GM12878 (cell line): Measurements from ENCODE around the gene BORCS6. TPM values are rescaled to one million over a fixed set of nuclear protein-coding genes. Genes with fewer than 3 reads are reported as not detected.

Experiments
- BACH1 ChIP-seq: fragments of 450-650 bp; IDR thresholded peaks from 2 replicates; pipeline ENCODE4 v1.6.1; 2017; ENCODE audit warnings: mild to moderate bottlenecking, borderline replicate concordance
- E4F1 ChIP-seq: fragments of 450-650 bp; IDR thresholded peaks from 2 replicates; pipeline ENCODE4 v1.6.1; 2018; ENCODE audit warnings: borderline replicate concordance, mild to moderate bottlenecking; ENCODE audit not compliant: partially characterized antibody
- EP300 ChIP-seq, 2 experiments: fragments of 150-350 bp in 1 of 2; IDR thresholded peaks; 2 replicates each; pipeline ENCODE4 v1.6.1; 2011 to 2012; ENCODE audit warnings: low read depth in 2 of 2, low read length in 2 of 2, borderline replicate concordance in 1 of 2, improper control_type of control experiment in 1 of 2, inconsistent platforms in 1 of 2; ENCODE audit not compliant: control insufficient read depth in 1 of 2
- HDGF ChIP-seq: fragments of 450-650 bp; IDR thresholded peaks from 2 replicates; pipeline ENCODE4 v1.6.1; 2016; ENCODE audit warnings: antibody characterized with exemption
- KAT2A ChIP-seq: conservative IDR thresholded peaks from 2 replicates; pipeline ENCODE4 v1.6.1; 2011; ENCODE audit warnings: low read depth, low read length; ENCODE audit not compliant: control insufficient read depth
- MTA3 ChIP-seq: IDR thresholded peaks from 2 replicates; pipeline ENCODE4 v1.6.1; 2012; ENCODE audit warnings: low read length, inconsistent platforms, borderline replicate concordance
- SMAD5 ChIP-seq: IDR thresholded peaks from 2 replicates; pipeline ENCODE4 v1.6.1; 2016; ENCODE audit warnings: antibody characterized with exemption, low read depth
- SREBF2 ChIP-seq: IDR thresholded peaks from 2 replicates; pipeline ENCODE4 v1.6.1; 2012; ENCODE audit warnings: mild to moderate bottlenecking, low read length
- TCF3 ChIP-seq: IDR thresholded peaks from 2 replicates; pipeline ENCODE4 v1.6.1; 2012; ENCODE audit warnings: low read depth, mild to moderate bottlenecking, low read length, borderline replicate concordance; ENCODE audit not compliant: insufficient read depth
- TCF7 ChIP-seq: IDR thresholded peaks from 2 replicates; pipeline ENCODE4 v1.6.1; 2014; ENCODE audit warnings: antibody characterized with exemption, borderline replicate concordance
- polyA plus RNA-seq, 11 experiments: library from polyadenylated mRNA; depleted of rRNA in 4 of 11; unstranded in 6 of 11; stranded (reverse) in 5 of 11; fragments of >200 nt; fragmentation: Nextera tagmentation in 4 of 11; fragmentation: Illumina TruSeq in 1 of 11; extraction: Ambion mirVana in 4 of 11; extraction: Trizol in 1 of 11; gene quantifications; 1 replicate in 1 of 11; 2 replicates in 10 of 11; pipeline versions ENCODE4 v1.2.1 to v1.2.3, GENCODE V29; 2011 to 2016; ENCODE audit warnings: inconsistent platforms in 2 of 11, missing spikeins in 2 of 11, low read depth in 1 of 11
- total RNA-seq, 4 experiments: library from RNA; depleted of rRNA in 3 of 4; stranded (reverse); fragments of >200 nt in 3 of 4; fragmentation: Illumina TruSeq in 1 of 4; extraction: Trizol in 1 of 4; gene quantifications; 2 replicates each; pipeline versions ENCODE4 v1.2.1 to v1.2.3, GENCODE V29; 2013 to 2021
- TF ChIP-seq, protein P1 (sequence below): fragments of 150-350 bp; IDR thresholded peaks from 2 replicates; pipeline ENCODE4 v1.6.1; 2016; ENCODE audit warnings: low read depth, low read length
- TF ChIP-seq, protein P2 (sequence below): fragments of 450-650 bp; formaldehyde crosslinking; IDR thresholded peaks from 2 replicates; pipeline ENCODE4 v1.4.0; 2022; ENCODE audit warnings: mild to moderate bottlenecking, moderate library complexity
- TF ChIP-seq, protein P3 (sequence below): IDR thresholded peaks from 2 replicates; pipeline ENCODE4 v1.6.1; 2011; ENCODE audit warnings: low read depth, low read length, improper control_type of control experiment, borderline replicate concordance

BORCS6 gene
- total and polyA plus RNA-seq, 10 of the 15 experiments (the other 5 are each of a cell fraction or from before 2014, with no cell fraction given): 0.37 to 14.1 (median 6.7) TPM

DNA sequence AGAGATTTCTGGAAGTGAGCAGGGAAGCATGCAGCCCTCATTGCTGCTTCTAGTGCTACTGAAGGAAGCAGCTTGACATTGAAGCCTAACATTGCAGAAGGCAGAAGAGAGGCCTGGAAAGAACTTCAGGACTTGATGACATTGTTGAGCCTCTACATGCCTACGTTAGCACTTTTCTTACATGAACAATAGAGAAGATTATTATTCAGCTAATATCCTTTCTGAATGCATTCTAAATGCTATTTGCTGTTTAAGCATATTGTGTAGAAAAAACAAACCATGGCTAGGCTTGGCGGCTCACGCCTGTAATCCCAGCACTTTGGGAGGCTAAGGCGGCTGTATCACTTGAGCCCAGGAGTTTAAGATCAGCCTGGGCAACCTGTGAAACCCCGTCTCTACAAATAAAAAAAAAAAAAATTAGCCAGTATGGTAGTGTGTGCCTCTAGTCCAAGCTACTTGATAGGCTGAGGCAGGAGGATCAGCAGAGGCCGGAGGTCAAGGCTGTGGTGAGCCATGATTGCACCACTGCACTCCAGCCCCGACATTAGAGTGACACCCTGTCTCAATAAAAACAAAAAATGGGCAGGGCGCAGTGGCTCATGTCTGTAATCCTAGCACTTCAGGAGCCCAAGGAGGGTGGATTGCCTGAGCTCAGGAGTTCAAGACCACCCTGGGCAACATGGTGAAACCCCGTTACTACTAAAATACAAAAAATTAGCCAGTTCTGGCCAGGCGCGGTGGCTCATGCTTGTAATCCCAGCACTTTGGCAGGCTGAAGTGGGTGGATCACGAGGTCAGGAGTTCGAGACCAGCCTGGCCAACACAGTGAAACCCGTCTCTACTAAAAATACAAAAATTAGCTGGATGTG, 22.6 kb upstream of the BORCS6 start (continued):
- TF ChIP-seq, protein P1, sequence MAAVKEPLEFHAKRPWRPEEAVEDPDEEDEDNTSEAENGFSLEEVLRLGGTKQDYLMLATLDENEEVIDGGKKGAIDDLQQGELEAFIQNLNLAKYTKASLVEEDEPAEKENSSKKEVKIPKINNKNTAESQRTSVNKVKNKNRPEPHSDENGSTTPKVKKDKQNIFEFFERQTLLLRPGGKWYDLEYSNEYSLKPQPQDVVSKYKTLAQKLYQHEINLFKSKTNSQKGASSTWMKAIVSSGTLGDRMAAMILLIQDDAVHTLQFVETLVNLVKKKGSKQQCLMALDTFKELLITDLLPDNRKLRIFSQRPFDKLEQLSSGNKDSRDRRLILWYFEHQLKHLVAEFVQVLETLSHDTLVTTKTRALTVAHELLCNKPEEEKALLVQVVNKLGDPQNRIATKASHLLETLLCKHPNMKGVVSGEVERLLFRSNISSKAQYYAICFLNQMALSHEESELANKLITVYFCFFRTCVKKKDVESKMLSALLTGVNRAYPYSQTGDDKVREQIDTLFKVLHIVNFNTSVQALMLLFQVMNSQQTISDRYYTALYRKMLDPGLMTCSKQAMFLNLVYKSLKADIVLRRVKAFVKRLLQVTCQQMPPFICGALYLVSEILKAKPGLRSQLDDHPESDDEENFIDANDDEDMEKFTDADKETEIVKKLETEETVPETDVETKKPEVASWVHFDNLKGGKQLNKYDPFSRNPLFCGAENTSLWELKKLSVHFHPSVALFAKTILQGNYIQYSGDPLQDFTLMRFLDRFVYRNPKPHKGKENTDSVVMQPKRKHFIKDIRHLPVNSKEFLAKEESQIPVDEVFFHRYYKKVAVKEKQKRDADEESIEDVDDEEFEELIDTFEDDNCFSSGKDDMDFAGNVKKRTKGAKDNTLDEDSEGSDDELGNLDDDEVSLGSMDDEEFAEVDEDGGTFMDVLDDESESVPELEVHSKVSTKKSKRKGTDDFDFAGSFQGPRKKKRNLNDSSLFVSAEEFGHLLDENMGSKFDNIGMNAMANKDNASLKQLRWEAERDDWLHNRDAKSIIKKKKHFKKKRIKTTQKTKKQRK: no peak
- no peak for TF ChIP-seq E4F1
- TF ChIP-seq SMAD5: no peak
- no peak for TF ChIP-seq HDGF
- no peak for TF ChIP-seq KAT2A
- no peak for TF ChIP-seq TCF7
- TF ChIP-seq MTA3: no peak
- TF ChIP-seq BACH1: no peak
- TF ChIP-seq, protein P2, sequence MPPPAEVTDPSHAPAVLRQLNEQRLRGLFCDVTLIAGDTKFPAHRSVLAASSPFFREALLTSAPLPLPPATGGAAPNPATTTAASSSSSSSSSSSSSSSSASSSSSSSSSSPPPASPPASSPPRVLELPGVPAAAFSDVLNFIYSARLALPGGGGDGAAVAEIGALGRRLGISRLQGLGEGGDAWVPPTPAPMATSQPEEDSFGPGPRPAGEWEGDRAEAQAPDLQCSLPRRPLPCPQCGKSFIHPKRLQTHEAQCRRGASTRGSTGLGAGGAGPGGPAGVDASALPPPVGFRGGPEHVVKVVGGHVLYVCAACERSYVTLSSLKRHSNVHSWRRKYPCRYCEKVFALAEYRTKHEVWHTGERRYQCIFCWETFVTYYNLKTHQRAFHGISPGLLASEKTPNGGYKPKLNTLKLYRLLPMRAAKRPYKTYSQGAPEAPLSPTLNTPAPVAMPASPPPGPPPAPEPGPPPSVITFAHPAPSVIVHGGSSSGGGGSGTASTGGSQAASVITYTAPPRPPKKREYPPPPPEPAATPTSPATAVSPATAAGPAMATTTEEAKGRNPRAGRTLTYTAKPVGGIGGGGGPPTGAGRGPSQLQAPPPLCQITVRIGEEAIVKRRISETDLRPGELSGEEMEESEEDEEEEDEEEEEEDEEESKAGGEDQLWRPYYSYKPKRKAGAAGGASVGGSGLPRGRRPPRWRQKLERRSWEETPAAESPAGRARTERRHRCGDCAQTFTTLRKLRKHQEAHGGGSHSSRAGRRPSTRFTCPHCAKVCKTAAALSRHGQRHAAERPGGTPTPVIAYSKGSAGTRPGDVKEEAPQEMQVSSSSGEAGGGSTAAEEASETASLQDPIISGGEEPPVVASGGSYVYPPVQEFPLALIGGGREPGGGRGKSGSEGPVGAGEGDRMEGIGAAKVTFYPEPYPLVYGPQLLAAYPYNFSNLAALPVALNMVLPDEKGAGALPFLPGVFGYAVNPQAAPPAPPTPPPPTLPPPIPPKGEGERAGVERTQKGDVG (CRISPR knock-in tag): no peak
- no peak for TF ChIP-seq SREBF2
- no peak for TF ChIP-seq TCF3
- no peak for TF ChIP-seq EP300 (IDR thresholded peaks at IDR 0.05; ENCODE audit: borderline replicate concordance in 1 of 2, control insufficient read depth in 1 of 2, low read depth in 2 of 2, low read length in 2 of 2)
- TF ChIP-seq, protein P3, sequence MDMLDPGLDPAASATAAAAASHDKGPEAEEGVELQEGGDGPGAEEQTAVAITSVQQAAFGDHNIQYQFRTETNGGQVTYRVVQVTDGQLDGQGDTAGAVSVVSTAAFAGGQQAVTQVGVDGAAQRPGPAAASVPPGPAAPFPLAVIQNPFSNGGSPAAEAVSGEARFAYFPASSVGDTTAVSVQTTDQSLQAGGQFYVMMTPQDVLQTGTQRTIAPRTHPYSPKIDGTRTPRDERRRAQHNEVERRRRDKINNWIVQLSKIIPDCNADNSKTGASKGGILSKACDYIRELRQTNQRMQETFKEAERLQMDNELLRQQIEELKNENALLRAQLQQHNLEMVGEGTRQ: no peak
